H9 (cell line): ENCODE measurements around the gene PFKP. TPM values are rescaled to one million over a fixed set of nuclear protein-coding genes. Genes with fewer than 3 reads are reported as not detected.

Source experiments
- DNase-seq: peaks from one replicate; pipeline ENCODE4 v3.0.0-alpha.2; 2017
- H2AFZ ChIP-seq: one replicate; pipeline ENCODE4 v1.6.1; 2013; ENCODE audit warnings: mild to moderate bottlenecking, low read length, control low read depth, moderate library complexity
- H2AK5ac ChIP-seq: 2 replicates; pipeline ENCODE4 v1.6.1; 2013; ENCODE audit warnings: low read length, control low read depth, mixed read lengths; ENCODE audit not compliant: insufficient read length
- H2BK120ac ChIP-seq: one replicate; pipeline ENCODE4 v1.6.1; 2013; ENCODE audit warnings: low read depth, mild to moderate bottlenecking, low read length, control low read depth, inconsistent platforms; ENCODE audit not compliant: poor library complexity, severe bottlenecking
- H2BK12ac ChIP-seq: 2 replicates; pipeline ENCODE4 v1.6.1; 2013; ENCODE audit warnings: low read length, control low read depth, mixed read lengths, low read depth; ENCODE audit not compliant: insufficient read length
- H2BK15ac ChIP-seq: 2 replicates; pipeline ENCODE4 v1.6.1; 2013; ENCODE audit warnings: low read depth, low read length, control low read depth
- H2BK20ac ChIP-seq: one replicate; pipeline ENCODE4 v1.6.1; 2013; ENCODE audit warnings: low read depth, mild to moderate bottlenecking, low read length, control low read depth, inconsistent platforms; ENCODE audit not compliant: poor library complexity, severe bottlenecking
- H2BK5ac ChIP-seq: 2 replicates; pipeline ENCODE4 v1.6.1; 2013; ENCODE audit warnings: low read length, control low read depth, mixed read lengths; ENCODE audit not compliant: insufficient read length
- H3K14ac ChIP-seq: 2 replicates; pipeline ENCODE4 v1.6.1; 2013; ENCODE audit warnings: low read length, control low read depth; ENCODE audit not compliant: insufficient read depth
- H3K18ac ChIP-seq: 2 replicates; pipeline ENCODE4 v1.6.1; 2013; ENCODE audit warnings: low read depth, mild to moderate bottlenecking, mixed read lengths, low read length, control low read depth; ENCODE audit not compliant: insufficient read length
- H3K23ac ChIP-seq: 2 replicates; pipeline ENCODE4 v1.6.1; 2013; ENCODE audit warnings: low read length, control low read depth, mixed read lengths, low read depth; ENCODE audit not compliant: insufficient read length
- H3K23me2 ChIP-seq: 2 replicates; pipeline ENCODE4 v1.6.1; 2013; ENCODE audit warnings: low read depth, mild to moderate bottlenecking, mixed read lengths, low read length, control low read depth; ENCODE audit not compliant: insufficient read length, poor library complexity, severe bottlenecking
- H3K27ac ChIP-seq: 2 replicates; pipeline ENCODE4 v1.5.1; 2013; ENCODE audit warnings: low read length, control low read depth, mixed read lengths, low read depth; ENCODE audit not compliant: insufficient read length
- H3K27me3 ChIP-seq: 2 replicates; pipeline ENCODE4 v1.6.1; 2013; ENCODE audit warnings: low read length, control low read depth, inconsistent platforms; ENCODE audit not compliant: insufficient read depth
- H3K4ac ChIP-seq: 2 replicates; pipeline ENCODE4 v1.6.1; 2013; ENCODE audit warnings: low read depth, mild to moderate bottlenecking, control low read depth, inconsistent platforms, low read length, moderate library complexity
- H3K4me1 ChIP-seq: 2 replicates; pipeline ENCODE4 v1.6.1; 2013; ENCODE audit warnings: low read length, control low read depth, inconsistent platforms; ENCODE audit not compliant: insufficient read depth
- H3K4me2 ChIP-seq: 2 replicates; pipeline ENCODE4 v1.6.1; 2013; ENCODE audit warnings: low read length, control low read depth, mixed read lengths; ENCODE audit not compliant: insufficient read length, insufficient read depth
- H3K56ac ChIP-seq: 2 replicates; pipeline ENCODE4 v1.6.1; 2013; ENCODE audit warnings: low read depth, mild to moderate bottlenecking, mixed read lengths, low read length, control low read depth; ENCODE audit not compliant: insufficient read length
- H3K79me1 ChIP-seq: 2 replicates; pipeline ENCODE4 v1.6.1; 2013; ENCODE audit warnings: low read depth, mild to moderate bottlenecking, moderate library complexity, low read length, control low read depth, inconsistent platforms; ENCODE audit not compliant: insufficient read depth, poor library complexity, severe bottlenecking
- H3K79me2 ChIP-seq: 2 replicates; pipeline ENCODE4 v1.6.1; 2013; ENCODE audit warnings: low read length, control low read depth, inconsistent platforms; ENCODE audit not compliant: insufficient read depth
- H3K9ac ChIP-seq: 2 replicates; pipeline ENCODE4 v1.6.1; 2013; ENCODE audit warnings: low read length, control low read depth, mixed read lengths; ENCODE audit not compliant: insufficient read length; ENCODE audit errors: extremely low read depth
- H3K9me3 ChIP-seq: one replicate; pipeline ENCODE4 v1.6.1; 2013; ENCODE audit warnings: low read depth, low read length, inconsistent platforms; ENCODE audit not compliant: control insufficient read depth
- H3T11ph ChIP-seq: one replicate; pipeline ENCODE4 v1.6.1; 2013; ENCODE audit warnings: mild to moderate bottlenecking, low read length, control low read depth, inconsistent platforms
- H4K20me1 ChIP-seq: one replicate; pipeline ENCODE4 v1.6.1; 2013; ENCODE audit not compliant: control insufficient read depth, insufficient read length, insufficient read depth
- H4K5ac ChIP-seq: 2 replicates; pipeline ENCODE4 v1.6.1; 2013; ENCODE audit warnings: low read depth, mild to moderate bottlenecking, mixed read lengths, low read length, control low read depth; ENCODE audit not compliant: insufficient read length
- H4K8ac ChIP-seq: replicated peaks from 2 replicates; pipeline ENCODE4 v1.6.1; 2013; ENCODE audit warnings: low read length, control low read depth, mixed read lengths, low read depth; ENCODE audit not compliant: insufficient read length
- H4K91ac ChIP-seq: 2 replicates; pipeline ENCODE4 v1.6.1; 2013; ENCODE audit warnings: low read depth, mild to moderate bottlenecking, moderate library complexity, mixed read lengths, low read length, control low read depth; ENCODE audit not compliant: insufficient read length
- H3K27ac Mint-ChIP-seq, 3 experiments: 2 replicates in 2 of 3; 3 replicates in 1 of 3; pipeline ENCODE4 v1.8.0; 2020 to 2021; ENCODE audit warnings: mixed read lengths in 3 of 3, mild to moderate bottlenecking in 1 of 3, moderate library complexity in 1 of 3
- H3K27me3 Mint-ChIP-seq: 2 replicates; pipeline ENCODE4 v1.8.0; 2021; ENCODE audit warnings: low read depth, mild to moderate bottlenecking, moderate library complexity, mixed read lengths
- H3K36me3 Mint-ChIP-seq, 3 experiments: 2 replicates in 2 of 3; 3 replicates in 1 of 3; pipeline ENCODE4 v1.8.0; 2020 to 2021; ENCODE audit warnings: low read depth in 3 of 3, mixed read lengths in 3 of 3; ENCODE audit not compliant: insufficient read depth in 1 of 3
- H3K4me1 Mint-ChIP-seq, 2 experiments: 2 replicates each; pipeline ENCODE4 v1.8.0; 2020; ENCODE audit warnings: mixed read lengths in 2 of 2
- H3K4me3 Mint-ChIP-seq, 2 experiments: 2 replicates in 1 of 2; 3 replicates in 1 of 2; pipeline ENCODE4 v1.8.0; 2020 to 2021; ENCODE audit warnings: mild to moderate bottlenecking in 2 of 2, mixed read lengths in 2 of 2, moderate library complexity in 1 of 2
- H3K9me3 Mint-ChIP-seq, 2 experiments: 2 replicates in 1 of 2; 3 replicates in 1 of 2; pipeline ENCODE4 v1.8.0; 2020; ENCODE audit warnings: mild to moderate bottlenecking in 2 of 2, mixed read lengths in 2 of 2, moderate library complexity in 1 of 2
- WGBS: extraction: QIAGEN DNeasy Blood & Tissue Kit; methylation state at CpG from one replicate; pipeline ENCODE4 v1.1.7; 2013; ENCODE audit warnings: missing lambda C conversion rate, low lambda C conversion rate, mixed read lengths; ENCODE audit not compliant: insufficient read length; ENCODE audit errors: extremely low coverage; 5-methylcytosine and 5-hydroxymethylcytosine counted together
- total RNA-seq: library from RNA; stranded (reverse); gene quantifications from 2 replicates; pipeline ENCODE4 v1.2.1, GENCODE V29; 2021
- TF ChIP-seq, protein P1 (sequence below): fragments of 200-600 bp; sonication (generic); conservative IDR thresholded peaks from 3 replicates; pipeline ENCODE4 v1.8.0; 2021; ENCODE audit warnings: antibody characterized with exemption, mild to moderate bottlenecking

The PFKP gene
- total RNA-seq, 1 experiment from 2014 or later = 145 TPM

DNA sequence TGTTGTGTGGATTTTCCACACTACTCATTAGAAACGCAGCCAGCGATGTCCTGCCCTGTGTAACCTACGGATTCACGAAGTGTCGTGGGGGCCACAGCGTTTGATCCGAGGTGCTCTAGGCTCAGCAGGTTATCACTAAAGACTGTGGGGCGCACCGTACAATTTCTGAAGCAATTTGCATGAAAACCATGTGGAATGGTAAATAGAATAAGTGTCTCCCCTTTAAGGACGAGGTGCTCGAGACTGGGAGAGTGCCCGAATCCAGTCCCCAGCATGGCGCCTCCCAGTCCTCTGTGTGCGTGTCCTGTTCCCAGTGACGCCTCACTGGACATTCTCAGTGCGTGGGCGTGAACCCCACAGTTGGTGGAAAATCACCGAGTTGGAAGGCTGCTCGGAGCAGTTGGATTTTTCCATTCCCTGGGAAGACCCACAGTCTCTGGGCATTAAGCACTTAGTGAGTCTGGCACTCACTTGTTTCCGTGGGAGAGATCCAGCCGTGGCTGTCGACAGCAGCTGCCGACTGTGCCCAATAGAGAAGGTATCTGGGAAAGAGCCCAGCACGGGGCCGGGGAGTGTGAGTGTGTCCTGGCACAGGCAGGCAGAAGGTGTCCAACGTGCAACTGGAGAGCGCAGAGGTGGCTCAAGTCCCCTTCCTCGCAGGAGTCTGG lies 37.0 kb downstream of the PFKP start:
- Histone ChIP-seq H4K8ac (no peak overlapping the region), H4K5ac (no peak overlapping the region), H3K79me1 (no peaks in the 10 kb centered on the region), H2BK20ac (no peak overlapping the region), H3K18ac (no peak overlapping the region), H3K23ac (no peak overlapping the region), H3K23me2 (no peaks in the 10 kb centered on the region), H3K27ac (no peak overlapping the region), H3K27me3 (no peaks in the 10 kb centered on the region), H2AFZ (no peak overlapping the region), H4K20me1 (no peaks in the 10 kb centered on the region), H4K91ac (no peak overlapping the region), H3K9me3 (no peaks in the 10 kb centered on the region), H3K4me1 (no peaks in the 10 kb centered on the region; the same call in 1 of the 2 replicates), H3K4me2 (no peak overlapping the region), H2BK15ac (no peak overlapping the region), H2BK5ac (no peak overlapping the region), H2AK5ac (no peak overlapping the region), H3K9ac (no peak overlapping the region), H2BK120ac (no peak overlapping the region), H3K79me2 (no peaks in the 10 kb centered on the region; the same call in 1 of the 2 replicates), H2BK12ac (no peak overlapping the region), H3T11ph (no peak overlapping the region), H3K4ac (no peak overlapping the region), H3K14ac (no peak overlapping the region), H3K56ac (no peak overlapping the region)
- Mint-ChIP-seq H3K4me1 (peaks cover 7 to 13% of the 10 kb centered on the region in 2 experiments), H3K36me3 (peaks cover 57 to 86% (median 84%) of the 10 kb centered on the region in 3 experiments), H3K27me3 (no peaks in the 10 kb centered on the region; the same call in 1 of the 2 replicates), H3K9me3 (no peaks in the 10 kb centered on the region), H3K4me3 (no peak overlapping the region), H3K27ac (peak overlapping the region; percentile 34 to 90 (median 63); a peak in 6 of 7 replicates)
- TF ChIP-seq, protein P1, sequence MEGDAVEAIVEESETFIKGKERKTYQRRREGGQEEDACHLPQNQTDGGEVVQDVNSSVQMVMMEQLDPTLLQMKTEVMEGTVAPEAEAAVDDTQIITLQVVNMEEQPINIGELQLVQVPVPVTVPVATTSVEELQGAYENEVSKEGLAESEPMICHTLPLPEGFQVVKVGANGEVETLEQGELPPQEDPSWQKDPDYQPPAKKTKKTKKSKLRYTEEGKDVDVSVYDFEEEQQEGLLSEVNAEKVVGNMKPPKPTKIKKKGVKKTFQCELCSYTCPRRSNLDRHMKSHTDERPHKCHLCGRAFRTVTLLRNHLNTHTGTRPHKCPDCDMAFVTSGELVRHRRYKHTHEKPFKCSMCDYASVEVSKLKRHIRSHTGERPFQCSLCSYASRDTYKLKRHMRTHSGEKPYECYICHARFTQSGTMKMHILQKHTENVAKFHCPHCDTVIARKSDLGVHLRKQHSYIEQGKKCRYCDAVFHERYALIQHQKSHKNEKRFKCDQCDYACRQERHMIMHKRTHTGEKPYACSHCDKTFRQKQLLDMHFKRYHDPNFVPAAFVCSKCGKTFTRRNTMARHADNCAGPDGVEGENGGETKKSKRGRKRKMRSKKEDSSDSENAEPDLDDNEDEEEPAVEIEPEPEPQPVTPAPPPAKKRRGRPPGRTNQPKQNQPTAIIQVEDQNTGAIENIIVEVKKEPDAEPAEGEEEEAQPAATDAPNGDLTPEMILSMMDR = no peak
- no CpG with 5 or more reads among the region's 28 CpGs for WGBS
- no peak for DNase-seq
